Duodenal mucosa (tissue), 2 donors: ENCODE data around the gene PEPD.

Source experiments
- H3K27ac ChIP-seq: one replicate; pipeline ENCODE4 v1.7.0; 2013; ENCODE audit warnings: low read depth, low read length
- H3K27me3 ChIP-seq, 2 donors: one replicate each; pipeline ENCODE4 v1.7.0; 2013; ENCODE audit warnings: low read length in 2 of 2, control low read depth in 1 of 2; ENCODE audit not compliant: insufficient read depth in 2 of 2, control insufficient read depth in 1 of 2
- H3K36me3 ChIP-seq, 2 donors: one replicate each; pipeline ENCODE4 v1.7.0; 2013; ENCODE audit warnings: low read length in 2 of 2, control low read depth in 1 of 2; ENCODE audit not compliant: insufficient read depth in 2 of 2, control insufficient read depth in 1 of 2
- H3K4me1 ChIP-seq, 2 donors: one replicate each; pipeline ENCODE4 v1.7.0; 2013; ENCODE audit warnings: low read length in 2 of 2, control low read depth in 1 of 2; ENCODE audit not compliant: insufficient read depth in 2 of 2, control insufficient read depth in 1 of 2
- H3K4me3 ChIP-seq, 2 donors: one replicate each; pipeline ENCODE4 v1.7.0; 2013; ENCODE audit warnings: low read length in 2 of 2, low read depth in 1 of 2
- H3K9ac ChIP-seq, 2 donors: one replicate each; pipeline ENCODE4 v1.7.0; 2013; ENCODE audit warnings: low read length in 2 of 2, low read depth in 1 of 2
- H3K9me3 ChIP-seq, 2 donors: one replicate each; pipeline ENCODE4 v1.7.0; 2013; ENCODE audit warnings: low read length in 2 of 2, control low read depth in 1 of 2; ENCODE audit not compliant: control insufficient read depth in 1 of 2

The PEPD gene

DNA sequence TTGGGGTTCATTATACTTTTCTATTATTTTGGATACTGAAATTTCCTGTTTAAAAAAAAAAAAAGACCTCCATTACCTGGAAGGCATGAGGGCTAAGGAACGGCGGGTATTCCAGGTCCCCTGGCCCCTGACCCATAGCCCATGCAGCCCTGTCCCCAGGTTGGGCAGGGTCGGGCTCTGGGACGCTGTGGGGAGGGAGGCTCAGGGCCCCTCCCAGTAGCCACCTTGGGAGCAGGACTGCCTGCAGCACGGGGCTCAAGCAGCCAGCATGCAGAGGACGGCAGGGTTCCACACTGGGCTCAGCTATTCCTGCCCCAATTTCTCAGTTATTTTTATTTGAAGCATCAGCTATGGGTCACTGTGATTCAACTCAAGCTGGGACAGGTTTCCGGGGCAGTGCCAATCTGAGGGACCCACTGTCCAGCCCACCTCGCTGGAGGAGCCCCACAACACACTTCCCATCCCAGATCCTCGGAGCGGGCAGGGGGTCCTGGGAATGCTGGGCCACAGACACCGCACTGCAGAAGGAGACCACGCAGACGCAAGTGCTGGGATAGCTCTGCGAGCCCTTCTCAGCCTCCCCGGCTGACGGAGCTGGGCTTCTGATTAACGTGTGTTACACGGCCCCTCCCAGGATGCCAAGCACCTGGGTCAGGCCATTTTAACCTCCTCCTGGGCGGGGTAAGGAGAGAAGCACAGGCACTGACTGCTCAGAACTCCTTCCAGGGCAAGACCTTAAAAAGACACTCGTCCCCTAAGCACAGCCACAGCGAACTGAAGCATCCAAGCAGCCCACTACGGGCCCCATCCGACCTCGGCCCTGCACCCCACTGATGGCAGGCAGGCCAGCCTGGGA lies 60.1 kb downstream of the PEPD start:
- H3K4me1 ChIP-seq: no peaks in the 10 kb centered on the region
- H3K9me3 ChIP-seq: no peaks in the 10 kb centered on the region
- H3K27ac ChIP-seq: no peak overlapping the region
- no peak overlapping the region for H3K4me3 ChIP-seq
- H3K9ac ChIP-seq: no peak overlapping the region
- no peaks in the 10 kb centered on the region for H3K27me3 ChIP-seq
- peaks cover 13 to 39% of the 10 kb centered on the region in 2 donors for H3K36me3 ChIP-seq

GRCh38 chr19:33460221-33460908 lies 61.2 kb downstream of the PEPD start:
- no peak overlapping the region for H3K27ac ChIP-seq
- H3K9me3 ChIP-seq: no peaks in the 10 kb centered on the region
- no peaks in the 10 kb centered on the region for H3K27me3 ChIP-seq
- H3K4me3 ChIP-seq: no peak overlapping the region
- no peak overlapping the region for H3K9ac ChIP-seq
- peaks cover 13 to 39% of the 10 kb centered on the region in 2 donors for H3K36me3 ChIP-seq
- no peaks in the 10 kb centered on the region for H3K4me1 ChIP-seq

GRCh38 chr19:33459222-33460090 lies 62.1 kb downstream of the PEPD start:
- peaks cover 13 to 37% of the 10 kb centered on the region in 2 donors for H3K36me3 ChIP-seq
- no peak overlapping the region for H3K27ac ChIP-seq
- no peak overlapping the region for H3K9ac ChIP-seq

DNA sequence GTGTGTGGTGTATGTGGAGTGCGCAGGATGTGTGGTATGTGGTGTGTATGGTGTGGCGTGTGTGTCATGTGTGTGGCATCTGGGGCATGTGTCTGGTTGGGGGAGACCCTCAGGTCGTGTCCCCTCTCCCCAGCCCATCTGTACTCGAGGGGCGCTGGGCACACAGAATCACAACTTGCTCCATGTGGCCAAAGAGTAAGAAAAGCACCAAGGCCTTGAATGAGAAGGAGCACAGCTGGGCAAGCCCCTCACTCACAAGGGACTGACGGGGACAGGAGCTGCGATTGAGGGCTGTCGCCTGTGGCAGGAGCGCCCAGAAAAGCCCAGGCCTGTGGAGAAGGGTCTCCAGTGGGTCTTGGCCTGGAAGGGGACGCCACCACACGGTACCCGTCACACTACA lies 62.8 kb downstream of the PEPD start:
- Histone ChIP-seq H3K9ac (no peak overlapping the region), H3K27me3 (no peaks in the 10 kb centered on the region), H3K4me1 (no peaks in the 10 kb centered on the region), H3K4me3 (no peak overlapping the region), H3K36me3 (peaks cover 13 to 35% of the 10 kb centered on the region in 2 donors), H3K27ac (no peak overlapping the region), H3K9me3 (no peaks in the 10 kb centered on the region)

More at GRCh38 chr19:33459222-33460090, 62.1 kb downstream of the PEPD start:
- Histone ChIP-seq H3K4me3 (no peak overlapping the region), H3K4me1 (no peaks in the 10 kb centered on the region), H3K27me3 (no peaks in the 10 kb centered on the region), H3K9me3 (no peaks in the 10 kb centered on the region)

DNA sequence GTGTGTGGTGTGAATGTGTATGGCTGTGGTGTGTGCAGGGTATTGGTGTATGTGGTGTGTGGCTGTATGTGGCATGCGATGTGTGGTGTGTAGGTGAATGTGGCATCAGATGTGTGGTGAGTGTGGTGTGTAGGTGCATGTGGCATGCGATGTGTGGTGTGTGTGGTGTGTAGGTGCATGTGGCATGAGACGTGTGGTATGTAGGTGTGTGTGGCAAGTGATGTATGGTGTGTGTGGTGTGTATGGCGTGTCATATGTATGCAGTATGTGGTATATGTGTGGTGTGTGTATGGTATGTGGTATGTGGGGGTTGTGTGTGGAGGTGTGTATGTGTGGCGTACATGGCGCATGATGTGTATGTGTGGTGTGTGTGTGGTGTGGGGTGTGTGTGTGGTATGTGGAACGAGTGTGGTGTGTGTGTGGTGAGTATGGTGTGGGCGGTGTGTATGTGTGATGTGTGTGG lies 63.4 kb downstream of the PEPD start:
- Histone ChIP-seq H3K4me3 (no peak overlapping the region), H3K27ac (no peak overlapping the region), H3K36me3 (peaks cover 13 to 32% of the 10 kb centered on the region in 2 donors), H3K9me3 (no peaks in the 10 kb centered on the region), H3K4me1 (no peaks in the 10 kb centered on the region), H3K27me3 (no peaks in the 10 kb centered on the region), H3K9ac (no peak overlapping the region)

DNA sequence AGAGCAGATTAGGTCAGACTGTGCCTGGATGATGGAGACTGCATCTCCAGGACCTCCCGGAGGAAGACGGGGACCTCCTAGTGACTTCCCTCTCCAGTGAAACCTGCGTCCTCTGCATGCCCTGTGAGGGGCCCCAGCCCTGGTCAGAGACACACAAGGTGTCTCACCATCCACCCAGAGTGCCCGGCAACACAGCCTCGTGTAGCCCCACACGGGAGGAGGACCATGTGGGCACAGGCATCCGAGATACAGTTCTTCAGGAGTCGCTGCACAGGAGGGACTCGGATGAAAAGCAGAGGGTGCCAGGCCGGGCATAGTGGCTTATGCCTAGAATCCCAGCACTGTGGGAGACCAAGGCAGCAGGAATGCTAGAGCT lies 64.8 kb downstream of the PEPD start:
- no peak overlapping the region for H3K27ac ChIP-seq
- no peak overlapping the region for H3K9ac ChIP-seq
- H3K4me1 ChIP-seq: no peaks in the 10 kb centered on the region
- peaks cover 13 to 19% of the 10 kb centered on the region in 2 donors for H3K36me3 ChIP-seq
- H3K27me3 ChIP-seq: no peaks in the 10 kb centered on the region
- no peak overlapping the region for H3K4me3 ChIP-seq
- no peaks in the 10 kb centered on the region for H3K9me3 ChIP-seq

- Histone ChIP-seq H3K27ac (no peak overlapping the region), H3K4me1 (no peaks in the 10 kb centered on the region), H3K9me3 (no peaks in the 10 kb centered on the region), H3K36me3 (peaks cover 9 to 16% of the 10 kb centered on the region in 2 donors), H3K4me3 (no peak overlapping the region), H3K27me3 (no peaks in the 10 kb centered on the region), H3K9ac (no peak overlapping the region)
Measured at GRCh38 chr19:33456076-33456844, 65.3 kb downstream of the PEPD start.

DNA sequence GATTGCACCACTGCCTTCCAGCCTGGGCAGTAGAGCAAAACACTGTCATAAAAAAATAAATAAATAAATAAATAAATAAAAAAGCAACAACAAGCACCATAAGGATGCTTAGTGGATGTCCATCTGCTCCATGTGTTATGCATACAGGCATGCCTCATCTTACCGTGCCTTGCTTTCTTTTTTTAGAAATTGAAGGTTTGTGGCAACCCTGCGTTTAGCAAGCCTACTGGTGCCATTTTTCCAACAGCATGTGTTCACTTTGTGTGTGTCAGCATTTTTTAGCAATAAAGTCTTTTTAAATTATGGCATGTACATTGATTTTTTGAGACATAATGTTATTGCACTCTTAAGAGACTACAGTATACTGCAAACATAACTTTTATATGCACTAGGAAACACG lies 68.3 kb downstream of the PEPD start:
- H3K9me3 ChIP-seq: no peaks in the 10 kb centered on the region
- H3K27me3 ChIP-seq: no peaks in the 10 kb centered on the region
- no peak overlapping the region for H3K27ac ChIP-seq
- peaks cover 1 to 8% of the 10 kb centered on the region in 2 donors for H3K36me3 ChIP-seq
- H3K4me1 ChIP-seq: no peaks in the 10 kb centered on the region
- no peak overlapping the region for H3K4me3 ChIP-seq
- H3K9ac ChIP-seq: no peak overlapping the region

DNA sequence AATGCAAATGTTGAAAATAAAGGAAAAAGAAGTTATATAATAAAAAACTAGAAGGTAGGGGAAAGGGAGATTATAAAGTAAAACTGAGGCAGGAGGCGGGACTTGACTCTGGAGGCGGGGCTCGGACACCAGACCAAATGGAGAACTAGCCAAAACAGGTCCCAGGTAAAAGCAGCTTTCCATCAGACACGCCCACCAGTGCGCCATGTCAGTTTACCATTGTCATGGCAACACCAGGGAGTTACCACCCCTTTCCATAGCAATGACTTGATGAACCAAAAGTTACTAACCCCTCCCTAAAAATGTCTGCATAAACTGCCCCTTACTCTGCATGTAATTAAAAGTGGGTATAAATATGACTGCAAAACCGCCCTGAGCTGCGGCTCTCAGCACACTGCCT lies 70.9 kb downstream of the PEPD start:
- Histone ChIP-seq H3K36me3 (peaks cover 0 to 4% of the 10 kb centered on the region in 2 donors), H3K4me1 (no peaks in the 10 kb centered on the region), H3K27me3 (no peaks in the 10 kb centered on the region), H3K4me3 (no peak overlapping the region), H3K9ac (no peak overlapping the region), H3K9me3 (no peaks in the 10 kb centered on the region), H3K27ac (no peak overlapping the region)
